H1 (cell line): Measurements from ENCODE around the gene PLXND1. TPM values are rescaled to one million over a fixed set of nuclear protein-coding genes. Genes with fewer than 3 reads are reported as not detected.

ENCODE experiments used
- CTCF ChIA-PET: fragments of 300-600 bp; sonication (Branson Sonifier 250); formaldehyde crosslinking; loops from one replicate; lab custom pipeline; 2021; ENCODE audit not compliant: partially characterized antibody; lab: Charles Lee
- POLR2A ChIA-PET: fragments of 300-600 bp; sonication (Branson Sonifier 250); formaldehyde crosslinking; loops from one replicate; lab custom pipeline; 2021; ENCODE audit warnings: inconsistent platforms; ENCODE audit not compliant: partially characterized antibody; lab: Charles Lee
- DNase-seq, 2 experiments: peaks; one replicate each; pipeline versions ENCODE4 v3.0.0 to v3.0.0-alpha.2; 2010 to 2022; ENCODE audit warnings: low spot score in 2 of 2, low read depth in 1 of 2, mixed read lengths in 1 of 2
- FAIRE-seq: peaks from 2 replicates; lab custom pipeline; 2011; peaks lifted over from hg19 to GRCh38; lab: Jason Lieb, UNC
- H2AFZ ChIP-seq: 2 replicates; pipeline ENCODE4 v1.8.1; 2012; ENCODE audit warnings: low read length, inconsistent platforms
- H2AK5ac ChIP-seq: 2 replicates; pipeline ENCODE4 v1.6.1; 2013; ENCODE audit warnings: low read depth, low read length
- H2BK120ac ChIP-seq: replicated peaks from 2 replicates; pipeline ENCODE3; 2013; ENCODE audit warnings: low read depth, low read length, inconsistent platforms
- H2BK12ac ChIP-seq: 2 replicates; pipeline ENCODE4 v1.6.1; 2013; ENCODE audit warnings: low read depth, low read length
- H2BK15ac ChIP-seq: 2 replicates; pipeline ENCODE4 v1.6.1; 2013; ENCODE audit warnings: low read length
- H2BK20ac ChIP-seq: 2 replicates; pipeline ENCODE4 v1.6.1; 2013; ENCODE audit warnings: low read length
- H2BK5ac ChIP-seq: 2 replicates; pipeline ENCODE4 v1.6.1; 2013; ENCODE audit warnings: low read depth, low read length
- H3K14ac ChIP-seq: 2 replicates; pipeline ENCODE4 v1.6.1; 2013; ENCODE audit warnings: inconsistent platforms; ENCODE audit not compliant: insufficient read length
- H3K18ac ChIP-seq: 2 replicates; pipeline ENCODE4 v1.6.1; 2013; ENCODE audit warnings: low read length; ENCODE audit errors: extremely low read depth
- H3K23ac ChIP-seq: 2 replicates; pipeline ENCODE4 v1.6.1; 2013; ENCODE audit warnings: inconsistent platforms; ENCODE audit not compliant: insufficient read length
- H3K23me2 ChIP-seq: 2 replicates; pipeline ENCODE4 v1.6.1; 2013; ENCODE audit warnings: low read depth, low read length
- H3K27ac ChIP-seq: 2 replicates; pipeline ENCODE4 v1.6.1; 2011; ENCODE audit warnings: low read depth, low read length, inconsistent platforms
- H3K27me3 ChIP-seq, 4 experiments: replicated peaks in 1 of 4; 1 replicate in 1 of 4; 2 replicates in 3 of 4; pipeline versions ENCODE4 v1.6.1 to v1.8.1; 2011 to 2013; ENCODE audit warnings: low read length in 3 of 4, mild to moderate bottlenecking in 3 of 4, inconsistent platforms in 2 of 4, mixed read lengths in 2 of 4, moderate library complexity in 1 of 4; ENCODE audit not compliant: control insufficient read depth in 3 of 4, insufficient read depth in 3 of 4; ENCODE audit errors: extremely low read depth in 1 of 4
- H3K36me3 ChIP-seq, 4 experiments: 2 replicates each; pipeline versions ENCODE4 v1.6.1 to v1.8.1; 2011 to 2013; ENCODE audit warnings: mild to moderate bottlenecking in 4 of 4, low read length in 3 of 4, moderate library complexity in 2 of 4, control low read depth in 1 of 4, inconsistent platforms in 1 of 4; ENCODE audit not compliant: insufficient read depth in 4 of 4, control insufficient read depth in 2 of 4
- H3K4ac ChIP-seq: replicated peaks from 2 replicates; pipeline ENCODE3; 2013; ENCODE audit warnings: low read length, low read depth, mixed read lengths, inconsistent platforms; ENCODE audit not compliant: insufficient read length
- H3K4me1 ChIP-seq, 4 experiments: replicated peaks in 1 of 4; 1 replicate in 1 of 4; 2 replicates in 3 of 4; pipeline versions ENCODE4 v1.6.1 to v1.8.1; 2011 to 2013; ENCODE audit warnings: low read length in 3 of 4, inconsistent platforms in 2 of 4, mixed read lengths in 1 of 4; ENCODE audit not compliant: insufficient read depth in 4 of 4, control insufficient read depth in 3 of 4
- H3K4me2 ChIP-seq, 2 experiments: 2 replicates each; pipeline versions ENCODE4 v1.6.1 to v1.8.1; 2011 to 2013; ENCODE audit warnings: low read depth in 2 of 2, low read length in 2 of 2, control low read depth in 1 of 2, inconsistent platforms in 1 of 2, mild to moderate bottlenecking in 1 of 2; ENCODE audit not compliant: insufficient read depth in 1 of 2
- H3K4me3 ChIP-seq, 4 experiments: fragments of 200-600, 300-600 bp in 1 of 4; sonication (generic), shearing (Covaris generic), sonication (Bioruptor Twin) in 1 of 4; 2 replicates each; pipeline versions ENCODE4 v1.5.1 to v1.8.1; 2011 to 2016; ENCODE audit warnings: low read length in 4 of 4, low read depth in 3 of 4, control low read depth in 2 of 4, inconsistent platforms in 2 of 4, mild to moderate bottlenecking in 2 of 4, mixed read lengths in 1 of 4, moderate library complexity in 1 of 4; ENCODE audit not compliant: insufficient read depth in 2 of 4; ENCODE audit errors: extremely low read depth in 1 of 4
- H3K56ac ChIP-seq: replicated peaks from 2 replicates; pipeline ENCODE3; 2013; ENCODE audit warnings: low read depth, mild to moderate bottlenecking, mixed read lengths, low read length, inconsistent platforms; ENCODE audit not compliant: insufficient read length
- H3K79me1 ChIP-seq: 2 replicates; pipeline ENCODE4 v1.6.1; 2013; ENCODE audit warnings: low read depth, low read length, control low read depth
- H3K79me2 ChIP-seq, 2 experiments: 2 replicates each; pipeline versions ENCODE4 v1.6.1 to v1.8.1; 2012 to 2013; ENCODE audit warnings: low read length in 2 of 2, mild to moderate bottlenecking in 2 of 2, inconsistent platforms in 1 of 2; ENCODE audit not compliant: insufficient read depth in 2 of 2, control insufficient read depth in 1 of 2
- H3K9ac ChIP-seq, 4 experiments: replicated peaks in 1 of 4; 1 replicate in 1 of 4; 2 replicates in 3 of 4; pipeline versions ENCODE4 v1.6.1 to v1.8.1; 2011 to 2013; ENCODE audit warnings: low read depth in 3 of 4, low read length in 3 of 4, control low read depth in 2 of 4, mild to moderate bottlenecking in 2 of 4, moderate library complexity in 2 of 4, inconsistent platforms in 1 of 4; ENCODE audit errors: extremely low read depth in 1 of 4
- H3K9me3 ChIP-seq, 2 experiments: 2 replicates each; pipeline versions ENCODE4 v1.6.1 to v1.8.1; 2012 to 2013; ENCODE audit warnings: mild to moderate bottlenecking in 2 of 2, moderate library complexity in 2 of 2, control low read depth in 1 of 2, inconsistent platforms in 1 of 2, low read depth in 1 of 2, low read length in 1 of 2, mixed read lengths in 1 of 2; ENCODE audit not compliant: insufficient read depth in 2 of 2
- H4K20me1 ChIP-seq, 2 experiments: replicated peaks in 1 of 2; 2 replicates each; pipeline versions ENCODE3 to v1.8.1; 2011 to 2013; ENCODE audit warnings: inconsistent platforms in 2 of 2, low read length in 2 of 2, mild to moderate bottlenecking in 1 of 2; ENCODE audit not compliant: insufficient read depth in 2 of 2, control insufficient read depth in 1 of 2
- H4K5ac ChIP-seq: 2 replicates; pipeline ENCODE4 v1.6.1; 2013; ENCODE audit warnings: low read length, low read depth, mixed read lengths, inconsistent platforms; ENCODE audit not compliant: insufficient read length
- H4K8ac ChIP-seq: 2 replicates; pipeline ENCODE4 v1.8.0; 2013; ENCODE audit warnings: mild to moderate bottlenecking, moderate library complexity, low read length, inconsistent platforms; ENCODE audit not compliant: insufficient read depth; ENCODE audit errors: extremely low read depth
- H4K91ac ChIP-seq: replicated peaks from 2 replicates; pipeline ENCODE3; 2013; ENCODE audit warnings: low read length, mixed read lengths, inconsistent platforms; ENCODE audit not compliant: insufficient read length
- BACH1 ChIP-seq: IDR thresholded peaks from 2 replicates; pipeline ENCODE4 v1.6.1; 2012; ENCODE audit warnings: low read length, improper control_type of control experiment
- RBBP5 ChIP-seq: IDR thresholded peaks from 2 replicates; pipeline ENCODE4 v1.7.1; 2012; ENCODE audit warnings: low read depth, mild to moderate bottlenecking, inconsistent platforms, low read length, moderate library complexity, borderline replicate concordance
- SAP30 ChIP-seq: fragments of 300-600 bp; sonication (generic); IDR thresholded peaks from 2 replicates; pipeline ENCODE4 v1.7.1; 2012; ENCODE audit warnings: low read length, moderate library complexity, mild to moderate bottlenecking, inconsistent platforms; ENCODE audit not compliant: insufficient read depth, insufficient replicate concordance
- SIN3A ChIP-seq, 2 experiments: IDR thresholded peaks in 1 of 2; conservative IDR thresholded peaks in 1 of 2; 2 replicates each; pipeline ENCODE4 v1.6.1; 2011 to 2012; ENCODE audit warnings: low read length in 2 of 2, improper control_type of control experiment in 1 of 2, low read depth in 1 of 2, mild to moderate bottlenecking in 1 of 2
- SP2 ChIP-seq: IDR thresholded peaks from 2 replicates; pipeline ENCODE4 v1.6.1; 2012; ENCODE audit warnings: mild to moderate bottlenecking, low read length, inconsistent platforms
- TAF7 ChIP-seq: optimal IDR thresholded peaks from 2 replicates; pipeline ENCODE3; 2011; ENCODE audit warnings: low read depth, mild to moderate bottlenecking, inconsistent platforms, low read length, moderate library complexity, borderline replicate concordance
- WGBS, 2 experiments: shearing (Covaris generic) in 1 of 2; methylation state at CpG; one replicate each; pipeline versions ENCODE4 v1.1.6 to v1.1.7; 2013 to 2015; ENCODE audit warnings: low lambda C conversion rate in 2 of 2, mixed read lengths in 2 of 2, inconsistent platforms in 1 of 2, low coverage in 1 of 2, missing lambda C conversion rate in 1 of 2; ENCODE audit not compliant: insufficient replicate concordance in 2 of 2, insufficient coverage in 1 of 2, insufficient read length in 1 of 2; ENCODE audit errors: extremely low coverage in 1 of 2, missing lambda C conversion rate in 1 of 2; 5-methylcytosine and 5-hydroxymethylcytosine counted together
- polyA plus RNA-seq, 7 experiments: library from polyadenylated mRNA; depleted of rRNA in 3 of 7; stranded (reverse) in 5 of 7; unstranded in 2 of 7; fragments of >200 nt in 5 of 7; fragments of 200-250 nt in 2 of 7; gene quantifications; 1 replicate in 5 of 7; 2 replicates in 1 of 7; 4 replicates in 1 of 7; pipeline versions ENCODE4 v1.2.1 to v1.2.3, GENCODE V29; 2011 to 2013; ENCODE audit warnings: missing spikeins in 2 of 7, mixed read lengths in 2 of 7
- total RNA-seq: library from RNA; stranded (reverse); fragmentation: NEBNext Ultra II Directional; extraction: Animal tissue kit (Norgen Biotek cat#: 25700); gene quantifications from 2 replicates; pipeline ENCODE4 v1.2.1, GENCODE V29; 2021

PLXND1 gene
- total and polyA plus RNA-seq, 2 of the 8 experiments (the other 6 are each of a cell fraction or from before 2014, with no cell fraction given) = 17.7 to 66.4 TPM

DNA sequence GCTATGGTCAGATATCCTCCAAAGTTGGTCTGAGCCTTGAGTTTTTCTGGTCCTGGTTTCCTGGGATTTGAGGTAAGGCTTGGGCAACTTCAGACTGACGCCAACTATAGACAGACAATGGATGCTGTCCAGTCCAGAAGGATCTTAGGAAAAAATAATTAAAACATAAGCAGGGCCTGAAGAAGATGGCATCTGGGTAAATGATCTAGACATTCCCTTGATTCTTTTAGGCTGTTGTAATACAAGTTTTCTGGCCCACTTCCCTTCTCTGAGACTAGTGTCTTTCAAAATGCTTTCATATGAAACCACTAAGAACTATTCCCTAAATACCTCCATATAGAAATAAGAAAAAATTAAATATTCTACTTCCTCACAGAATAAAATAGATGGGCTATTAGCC is 47.7 kb upstream of the PLXND1 start:
- Histone ChIP-seq H3K4ac (no peak overlapping the region), H3K14ac (no peak overlapping the region), H2BK20ac (no peak overlapping the region), H3K4me1 (peaks cover 0 to 7% (median under 1%) of the 10 kb centered on the region in 4 experiments; a peak in 3 of 7 replicates), H2BK15ac (no peak overlapping the region), H3K9me3 (no peaks in the 10 kb centered on the region), H4K20me1 (no peaks in the 10 kb centered on the region), H4K5ac (no peak overlapping the region), H3K79me1 (no peaks in the 10 kb centered on the region; the same call in 1 of the 2 replicates), H3K27ac (no peak overlapping the region), H2AFZ (no peak overlapping the region), H3K23me2 (no peaks in the 10 kb centered on the region), H3K9ac (no peak overlapping the region), H3K18ac (no peak overlapping the region), H2BK12ac (no peak overlapping the region)
- FAIRE-seq = no peak
- CTCF ChIA-PET = interaction anchor here (1.6 to 2.8 kb wide), 2 partner anchors 156 to 172 kb away, joined by 4 to 9 read pairs; no protein-coding TSS in a partner anchor
- TF ChIP-seq BACH1 (no peak), TAF7 (no peak), SP2 (no peak), RBBP5 (no peak), SIN3A (conservative IDR thresholded peaks at IDR 0.05 in 1 of 2, IDR thresholded peaks at IDR 0.05 in 1 of 2; ENCODE audit: low read depth in 1 of 2, low read length in 2 of 2) (no peak), SAP30 (no peak)
- TF ChIP-seq, all 59 proteins: peak for 0
- H2AK5ac ChIP-seq = no peak overlapping the region
- WGBS, 2 experiments = 100% methylated on average over 1 of the region's 1 CpG; no CpG with 5 or more reads in 1 of the 2 experiments
- H3K56ac ChIP-seq = no peak overlapping the region
- POLR2A ChIA-PET = interaction anchor here (1.1 kb wide), 1 partner anchor 108 kb away, joined by 3 read pairs; no protein-coding TSS in a partner anchor
- no peak overlapping the region for H3K23ac ChIP-seq
- no peak overlapping the region for H2BK5ac ChIP-seq
- no peak overlapping the region for H3K4me2 ChIP-seq
- no peak overlapping the region for H2BK120ac ChIP-seq
- no peaks in the 10 kb centered on the region for H3K27me3 ChIP-seq
- no peaks in the 10 kb centered on the region for H3K79me2 ChIP-seq
- no peak for DNase-seq
- H3K36me3 ChIP-seq = peaks cover 0 to 7% (median 2%) of the 10 kb centered on the region in 4 experiments; a peak in 2 of 8 replicates
- H3K4me3 ChIP-seq = no peak overlapping the region
- no peak overlapping the region for H4K8ac ChIP-seq
- no peak overlapping the region for H4K91ac ChIP-seq
